Ovary (tissue), 3 donors: ENCODE measurements around the gene STARD9.

ENCODE experiments used
- EP300 ChIP-seq: sonication (generic); formaldehyde crosslinking; IDR thresholded peaks from one replicate; pipeline ENCODE4 v1.6.1; 2017; ENCODE audit warnings: antibody characterized with exemption
- POLR2A ChIP-seq: fragments of 450-650 bp; IDR thresholded peaks from one replicate; pipeline ENCODE4 v1.6.1; 2017; ENCODE audit warnings: antibody characterized with exemption, mild to moderate bottlenecking, moderate library complexity
- TF ChIP-seq, protein P1 (sequence below), 3 donors: fragments of 450-650 bp in 2 of 3; fragments of 200-600 bp in 1 of 3; IDR thresholded peaks; one replicate each; pipeline versions ENCODE4 v1.5.1 to v1.8.0; 2016 to 2022; ENCODE audit warnings: antibody characterized with exemption in 3 of 3, mild to moderate bottlenecking in 1 of 3
- donor health status: DM: no; HTN: no; CAD: no.

DNA sequence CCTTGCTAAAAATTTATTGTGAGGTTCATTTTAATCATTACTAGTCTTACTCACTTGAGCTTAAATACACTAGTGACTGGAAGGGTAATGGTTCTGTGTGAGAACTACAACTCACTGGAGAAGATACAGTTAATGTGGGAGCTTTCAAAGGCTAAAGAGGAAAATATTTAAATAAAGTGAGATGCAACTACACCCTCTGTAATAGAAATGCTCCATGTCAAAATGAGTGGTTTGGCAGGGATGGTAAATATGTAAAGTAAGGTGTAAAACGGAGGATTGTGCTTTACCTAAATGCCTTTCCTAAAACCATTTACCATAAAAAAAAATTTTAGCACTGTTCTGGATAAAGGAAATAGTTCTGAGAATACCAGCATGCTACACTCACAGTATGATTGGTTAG is 42.2 kb upstream of the STARD9 start:
- no peak for TF ChIP-seq POLR2A
- TF ChIP-seq, protein P1, sequence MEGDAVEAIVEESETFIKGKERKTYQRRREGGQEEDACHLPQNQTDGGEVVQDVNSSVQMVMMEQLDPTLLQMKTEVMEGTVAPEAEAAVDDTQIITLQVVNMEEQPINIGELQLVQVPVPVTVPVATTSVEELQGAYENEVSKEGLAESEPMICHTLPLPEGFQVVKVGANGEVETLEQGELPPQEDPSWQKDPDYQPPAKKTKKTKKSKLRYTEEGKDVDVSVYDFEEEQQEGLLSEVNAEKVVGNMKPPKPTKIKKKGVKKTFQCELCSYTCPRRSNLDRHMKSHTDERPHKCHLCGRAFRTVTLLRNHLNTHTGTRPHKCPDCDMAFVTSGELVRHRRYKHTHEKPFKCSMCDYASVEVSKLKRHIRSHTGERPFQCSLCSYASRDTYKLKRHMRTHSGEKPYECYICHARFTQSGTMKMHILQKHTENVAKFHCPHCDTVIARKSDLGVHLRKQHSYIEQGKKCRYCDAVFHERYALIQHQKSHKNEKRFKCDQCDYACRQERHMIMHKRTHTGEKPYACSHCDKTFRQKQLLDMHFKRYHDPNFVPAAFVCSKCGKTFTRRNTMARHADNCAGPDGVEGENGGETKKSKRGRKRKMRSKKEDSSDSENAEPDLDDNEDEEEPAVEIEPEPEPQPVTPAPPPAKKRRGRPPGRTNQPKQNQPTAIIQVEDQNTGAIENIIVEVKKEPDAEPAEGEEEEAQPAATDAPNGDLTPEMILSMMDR (IDR thresholded peaks at IDR 0.05) = no peak
- no peak for TF ChIP-seq EP300
